AG09319 (cell line): ENCODE results near the gene OR52E2.

ENCODE experiments used
- DNase-seq: peaks from one replicate; pipeline ENCODE4 v3.0.0-alpha.2; 2010; ENCODE audit warnings: low read depth; ENCODE audit errors: extremely low read depth
- CTCF ChIP-seq: IDR thresholded peaks from 2 replicates; pipeline ENCODE4 v1.5.1; 2011; ENCODE audit warnings: low read depth, mild to moderate bottlenecking, inconsistent platforms, low read length, moderate library complexity

The OR52E2 gene

GRCh38 chr11:5021996-5022395 is 37.4 kb downstream of the OR52E2 start:
- DNase-seq = no peak
- no peak for TF ChIP-seq CTCF

DNA sequence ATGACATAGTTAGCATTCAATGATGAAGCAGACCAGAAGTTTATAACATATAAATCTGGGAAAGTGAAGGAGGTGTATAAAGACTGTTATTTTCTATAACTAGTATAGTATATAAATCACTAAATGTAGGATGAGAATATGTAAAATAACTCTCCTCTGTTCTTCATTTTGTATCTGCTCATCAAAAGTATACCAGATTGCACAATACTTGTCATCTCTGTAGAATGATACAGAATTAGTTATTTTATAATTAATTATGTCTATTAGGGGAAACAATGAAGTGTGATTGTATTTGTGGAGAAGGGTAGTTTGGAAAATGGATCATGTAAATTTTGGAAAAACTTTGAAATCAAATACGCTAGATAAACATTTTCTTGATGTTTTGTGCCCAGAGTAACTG is 46.4 kb downstream of the OR52E2 start:
- TF ChIP-seq CTCF = no peak
- DNase-seq = no peak

- TF ChIP-seq CTCF = no peak
- no peak for DNase-seq
These were observed 48.2 kb downstream of the OR52E2 start for GRCh38 chr11:5011254-5011653.
